Trophoblast cell (in vitro differentiated cells and primary cell): ENCODE results near the gene CST1.

Source experiments
- DNase-seq, 2 donors: peaks; one replicate each; pipeline ENCODE4 v3.0.0-alpha.2; 2016
- H2AFZ ChIP-seq: 2 replicates; pipeline ENCODE4 v1.6.1; 2013; ENCODE audit warnings: low read length, moderate library complexity, mild to moderate bottlenecking; ENCODE audit not compliant: insufficient read depth, poor library complexity
- H2AK5ac ChIP-seq: 2 replicates; pipeline ENCODE4 v1.6.1; 2013; ENCODE audit warnings: mild to moderate bottlenecking, low read length
- H2BK120ac ChIP-seq: 2 replicates; pipeline ENCODE4 v1.6.1; 2013; ENCODE audit warnings: low read length, mild to moderate bottlenecking, moderate library complexity; ENCODE audit not compliant: insufficient read depth, poor library complexity
- H2BK12ac ChIP-seq: 2 replicates; pipeline ENCODE4 v1.6.1; 2013; ENCODE audit warnings: mild to moderate bottlenecking, low read length, moderate library complexity
- H2BK5ac ChIP-seq: 2 replicates; pipeline ENCODE4 v1.6.1; 2013; ENCODE audit warnings: low read length, low read depth, moderate library complexity, mild to moderate bottlenecking; ENCODE audit not compliant: poor library complexity
- H3K14ac ChIP-seq: 2 replicates; pipeline ENCODE4 v1.6.1; 2013; ENCODE audit warnings: mild to moderate bottlenecking, low read length
- H3K18ac ChIP-seq: 2 replicates; pipeline ENCODE4 v1.6.1; 2013; ENCODE audit warnings: mild to moderate bottlenecking, low read length
- H3K23ac ChIP-seq: 2 replicates; pipeline ENCODE4 v1.6.1; 2013; ENCODE audit warnings: low read length
- H3K27ac ChIP-seq: 2 replicates; pipeline ENCODE4 v1.5.1; 2013; ENCODE audit warnings: low read depth, mild to moderate bottlenecking, inconsistent platforms, low read length, moderate library complexity
- H3K27me3 ChIP-seq: 2 replicates; pipeline ENCODE4 v1.6.1; 2013; ENCODE audit warnings: inconsistent platforms, mild to moderate bottlenecking, low read length, moderate library complexity; ENCODE audit not compliant: insufficient read depth
- H3K36me3 ChIP-seq, 2 experiments: 1 replicate in 1 of 2; 2 replicates in 1 of 2; pipeline ENCODE4 v1.6.1; 2013; ENCODE audit warnings: low read length in 2 of 2, mild to moderate bottlenecking in 2 of 2, moderate library complexity in 1 of 2; ENCODE audit not compliant: insufficient read depth in 2 of 2, control insufficient read depth in 1 of 2
- H3K4ac ChIP-seq: 2 replicates; pipeline ENCODE4 v1.6.1; 2013; ENCODE audit warnings: low read depth, mild to moderate bottlenecking, low read length, moderate library complexity
- H3K4me1 ChIP-seq, 2 experiments: 1 replicate in 1 of 2; 2 replicates in 1 of 2; pipeline ENCODE4 v1.6.1; 2013; ENCODE audit warnings: low read length in 2 of 2, mild to moderate bottlenecking in 2 of 2, moderate library complexity in 1 of 2; ENCODE audit not compliant: insufficient read depth in 2 of 2, control insufficient read depth in 1 of 2
- H3K4me2 ChIP-seq: 2 replicates; pipeline ENCODE4 v1.6.1; 2013; ENCODE audit warnings: inconsistent platforms, mild to moderate bottlenecking, low read length, moderate library complexity
- H3K4me3 ChIP-seq: 2 replicates; pipeline ENCODE4 v1.5.1; 2013; ENCODE audit warnings: mild to moderate bottlenecking, low read depth, low read length, inconsistent platforms
- H3K79me1 ChIP-seq: one replicate; pipeline ENCODE4 v1.6.1; 2013; ENCODE audit warnings: low read length
- H3K79me2 ChIP-seq: 2 replicates; pipeline ENCODE4 v1.6.1; 2013; ENCODE audit warnings: low read length, mild to moderate bottlenecking; ENCODE audit not compliant: control insufficient read depth, insufficient read depth, poor library complexity
- H3K9ac ChIP-seq: 2 replicates; pipeline ENCODE4 v1.6.1; 2013; ENCODE audit warnings: mild to moderate bottlenecking, low read length
- H3K9me3 ChIP-seq: 2 replicates; pipeline ENCODE4 v1.6.1; 2013; ENCODE audit warnings: low read depth, mild to moderate bottlenecking, control low read depth, inconsistent platforms, low read length; ENCODE audit not compliant: insufficient read depth
- H4K12ac ChIP-seq: 2 replicates; pipeline ENCODE4 v1.6.1; 2013; ENCODE audit warnings: low read depth, mild to moderate bottlenecking, low read length, moderate library complexity
- H4K8ac ChIP-seq: 2 replicates; pipeline ENCODE4 v1.6.1; 2013; ENCODE audit warnings: low read depth, mild to moderate bottlenecking, low read length, moderate library complexity
- H4K91ac ChIP-seq: one replicate; pipeline ENCODE4 v1.6.1; 2013; ENCODE audit warnings: low read depth, mild to moderate bottlenecking, low read length, moderate library complexity
- WGBS: extraction: QIAGEN DNeasy Blood & Tissue Kit; methylation state at CpG from one replicate; pipeline ENCODE4 v1.1.7; 2013; ENCODE audit warnings: missing lambda C conversion rate; ENCODE audit not compliant: insufficient read length, insufficient coverage; ENCODE audit errors: extremely low coverage; 5-methylcytosine and 5-hydroxymethylcytosine counted together

The CST1 gene

DNA sequence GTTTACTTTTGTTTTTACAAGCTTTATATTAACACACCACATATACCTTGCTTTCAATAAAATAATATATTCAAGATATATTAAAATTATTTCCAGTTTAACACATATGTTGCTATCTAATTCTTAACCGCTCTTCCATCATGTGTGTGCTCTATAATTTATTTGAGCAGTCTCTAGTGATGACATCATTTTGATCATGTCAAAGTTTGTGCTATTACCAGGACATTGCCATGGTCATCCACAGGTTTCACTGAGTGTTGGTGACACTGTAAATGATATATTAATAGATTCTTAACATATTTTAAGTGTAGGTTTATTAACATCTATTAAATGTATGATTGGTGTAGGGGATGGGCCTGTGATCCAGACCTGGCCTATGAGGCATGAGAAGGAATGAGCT is 44.8 kb downstream of the CST1 start:
- H3K14ac ChIP-seq, result no peak overlapping the region
- no peak for DNase-seq
- no peak overlapping the region for H3K9ac ChIP-seq
- H3K18ac ChIP-seq, result no peak overlapping the region
- no peak overlapping the region for H3K4me2 ChIP-seq
- no peak overlapping the region for H4K91ac ChIP-seq
- H2AK5ac ChIP-seq, result no peak overlapping the region
- no peak overlapping the region for H3K4ac ChIP-seq
- no peak overlapping the region for H4K12ac ChIP-seq
- H3K27me3 ChIP-seq, result no peaks in the 10 kb centered on the region
- H2BK12ac ChIP-seq, result no peak overlapping the region
- no peaks in the 10 kb centered on the region for H3K4me1 ChIP-seq
- H3K4me3 ChIP-seq, result no peak overlapping the region
- H4K8ac ChIP-seq, result no peak overlapping the region
- H3K79me1 ChIP-seq, result no peaks in the 10 kb centered on the region
- H2BK5ac ChIP-seq, result no peak overlapping the region
- H3K9me3 ChIP-seq, result peaks cover 3% of the 10 kb centered on the region
- no peaks in the 10 kb centered on the region for H3K36me3 ChIP-seq
- no peak overlapping the region for H3K23ac ChIP-seq
- WGBS, result no CpG with 5 or more reads among the region's 1 CpG
- no peak overlapping the region for H2BK120ac ChIP-seq
- H3K27ac ChIP-seq, result no peak overlapping the region
- no peak overlapping the region for H2AFZ ChIP-seq
- H3K79me2 ChIP-seq, result no peaks in the 10 kb centered on the region

DNA sequence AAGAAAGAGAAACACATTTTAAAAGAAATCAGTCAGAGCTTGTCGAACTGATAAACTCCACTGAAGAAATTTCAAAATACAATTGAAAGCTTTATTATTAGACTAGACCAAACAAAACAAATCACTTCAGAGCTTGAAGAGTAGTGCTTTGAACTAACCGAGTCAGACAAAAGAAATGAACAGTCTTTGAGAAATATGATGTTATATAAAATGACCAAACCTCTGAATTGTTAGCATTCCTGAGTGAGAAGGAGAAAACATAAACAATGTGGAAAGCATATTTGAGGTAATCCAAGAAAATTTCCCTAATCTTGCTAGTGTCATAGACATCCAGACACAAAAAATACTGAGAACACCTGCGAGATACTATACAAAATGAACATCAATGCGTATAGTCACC is 48.7 kb downstream of the CST1 start:
- Histone ChIP-seq H2BK120ac (no peak overlapping the region), H3K79me2 (no peaks in the 10 kb centered on the region), H3K27ac (no peak overlapping the region), H3K18ac (no peak overlapping the region), H3K9ac (no peak overlapping the region), H3K36me3 (no peaks in the 10 kb centered on the region), H4K8ac (no peak overlapping the region), H4K91ac (no peak overlapping the region), H3K23ac (no peak overlapping the region), H2AFZ (no peak overlapping the region), H3K4me2 (no peak overlapping the region), H2AK5ac (no peak overlapping the region), H3K27me3 (no peaks in the 10 kb centered on the region), H2BK12ac (no peak overlapping the region), H3K4ac (no peak overlapping the region), H3K4me3 (no peak overlapping the region), H3K14ac (no peak overlapping the region), H3K9me3 (no peaks in the 10 kb centered on the region), H3K79me1 (no peaks in the 10 kb centered on the region), H2BK5ac (no peak overlapping the region), H4K12ac (no peak overlapping the region), H3K4me1 (no peaks in the 10 kb centered on the region)
- DNase-seq, result no peak
- WGBS, result no CpG with 5 or more reads among the region's 4 CpGs

DNA sequence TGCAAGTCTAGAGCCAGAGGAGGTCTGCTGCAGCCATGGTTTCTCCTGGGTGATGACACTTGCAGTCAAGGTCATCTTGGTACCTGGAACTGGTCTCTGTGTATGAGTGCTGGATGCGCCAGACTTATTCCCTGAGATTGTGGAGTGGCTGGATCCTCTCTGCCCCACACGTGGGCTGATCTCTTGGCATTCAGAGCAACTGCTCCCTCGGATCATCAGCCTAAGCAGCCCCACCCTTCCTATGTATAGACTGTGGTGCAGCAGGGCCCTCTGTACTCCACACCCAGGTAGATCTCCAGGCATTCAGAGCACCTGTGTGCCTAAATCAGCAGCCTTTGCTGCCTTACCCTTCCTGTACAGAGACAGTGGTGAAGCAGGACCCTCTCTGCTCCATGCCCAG is 49.8 kb downstream of the CST1 start:
- H4K12ac ChIP-seq, result no peak overlapping the region
- H3K79me1 ChIP-seq, result no peaks in the 10 kb centered on the region
- H3K9ac ChIP-seq, result no peak overlapping the region
- no peak overlapping the region for H2AK5ac ChIP-seq
- H3K4me1 ChIP-seq, result no peaks in the 10 kb centered on the region
- H3K14ac ChIP-seq, result no peak overlapping the region
- no peak overlapping the region for H3K4ac ChIP-seq
- H4K91ac ChIP-seq, result no peak overlapping the region
- H4K8ac ChIP-seq, result no peak overlapping the region
- no peak for DNase-seq
- no peaks in the 10 kb centered on the region for H3K27me3 ChIP-seq
- no peak overlapping the region for H3K18ac ChIP-seq
- H3K27ac ChIP-seq, result no peak overlapping the region
- H3K4me3 ChIP-seq, result no peak overlapping the region
- no peak overlapping the region for H2BK5ac ChIP-seq
- no peak overlapping the region for H3K4me2 ChIP-seq
- no peaks in the 10 kb centered on the region for H3K79me2 ChIP-seq
- H2BK120ac ChIP-seq, result no peak overlapping the region
- H3K9me3 ChIP-seq, result no peaks in the 10 kb centered on the region
- no peaks in the 10 kb centered on the region for H3K36me3 ChIP-seq
- H2BK12ac ChIP-seq, result no peak overlapping the region
- WGBS, result no CpG with 5 or more reads among the region's 3 CpGs
- no peak overlapping the region for H2AFZ ChIP-seq
- no peak overlapping the region for H3K23ac ChIP-seq

DNA sequence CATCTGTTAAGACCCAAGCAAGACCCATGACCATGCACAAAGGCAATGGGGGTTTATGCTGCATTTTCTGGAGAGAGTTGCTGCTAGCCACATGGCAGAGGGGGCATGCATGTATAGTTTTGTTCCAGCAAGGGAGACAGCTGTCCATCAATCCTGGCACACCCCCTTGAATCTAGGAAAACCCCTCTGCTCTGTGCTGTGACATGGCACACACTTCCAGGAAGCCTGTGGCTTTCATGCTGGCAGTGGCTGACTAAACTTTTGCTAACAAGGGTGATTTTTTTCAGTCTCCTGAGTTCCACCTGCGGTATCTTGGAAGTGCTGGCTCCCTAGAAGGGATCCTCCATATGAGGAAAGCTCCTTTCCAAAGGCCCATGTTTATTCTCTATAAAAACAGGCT is 52.8 kb downstream of the CST1 start:
- Histone ChIP-seq H3K14ac (no peak overlapping the region), H3K27me3 (no peaks in the 10 kb centered on the region)
- no CpG with 5 or more reads among the region's 1 CpG for WGBS

More for the DNA sequence above, 52.8 kb downstream of the CST1 start:
- no peak overlapping the region for H3K18ac ChIP-seq
- H3K9me3 ChIP-seq, result no peaks in the 10 kb centered on the region
- no peak overlapping the region for H3K4me3 ChIP-seq
- no peak overlapping the region for H2BK5ac ChIP-seq
- DNase-seq, result no peak
- H3K79me2 ChIP-seq, result no peaks in the 10 kb centered on the region
- H3K23ac ChIP-seq, result no peak overlapping the region
- H2BK120ac ChIP-seq, result no peak overlapping the region
- peaks cover 0 to 8% of the 10 kb centered on the region in 2 experiments for H3K4me1 ChIP-seq
- no peak overlapping the region for H3K4ac ChIP-seq
- no peak overlapping the region for H2AFZ ChIP-seq
- no peak overlapping the region for H4K91ac ChIP-seq
- H3K36me3 ChIP-seq, result no peaks in the 10 kb centered on the region
- no peaks in the 10 kb centered on the region for H3K79me1 ChIP-seq
- no peak overlapping the region for H4K12ac ChIP-seq
- no peak overlapping the region for H3K4me2 ChIP-seq
- no peak overlapping the region for H3K9ac ChIP-seq
- no peak overlapping the region for H4K8ac ChIP-seq
- H3K27ac ChIP-seq, result no peak overlapping the region
- H2BK12ac ChIP-seq, result no peak overlapping the region
- no peak overlapping the region for H2AK5ac ChIP-seq
